SK-N-SH (cell line): ENCODE results near the gene SCAF11. TPM values are rescaled to one million over a fixed set of nuclear protein-coding genes. Genes with fewer than 3 reads are reported as not detected.

Experiments
- CTCF ChIA-PET: fragments of 300-600, 350-600 bp; formaldehyde crosslinking; extraction: SDS; loops from one replicate; lab custom pipeline; 2021; lab: Yijun Ruan, JAX
- POLR2A ChIA-PET: fragments of 350-600 bp; sonication (Branson Sonifier 250); formaldehyde crosslinking; extraction: SDS; loops from one replicate; lab custom pipeline; 2020; ENCODE audit warnings: antibody characterized with exemption, inconsistent platforms; lab: Yijun Ruan, JAX
- DNase-seq: peaks from one replicate; pipeline ENCODE4 v3.0.0; 2012
- H2AFZ ChIP-seq: fragments of 200-600 bp; sonication (generic); 2 replicates; pipeline ENCODE4 v1.8.1; 2016; ENCODE audit warnings: antibody characterized with exemption, mild to moderate bottlenecking, low read depth
- H3F3A ChIP-seq: fragments of 200-600 bp; sonication (generic); replicated peaks from 2 replicates; pipeline ENCODE3; 2016; ENCODE audit warnings: antibody characterized with exemption, mild to moderate bottlenecking; ENCODE audit not compliant: insufficient read depth
- H3K27ac ChIP-seq, 2 experiments: fragments of 200-500 bp in 1 of 2; fragments of 200-600 bp in 1 of 2; sonication (Bioruptor generic) in 1 of 2; sonication (generic), shearing (Covaris generic) in 1 of 2; 2 replicates each; pipeline versions ENCODE4 v1.5.1 to v1.6.1; 2014 to 2016; ENCODE audit warnings: low read depth in 2 of 2, inconsistent platforms in 1 of 2, low read length in 1 of 2, mild to moderate bottlenecking in 1 of 2, mixed read lengths in 1 of 2
- H3K27me3 ChIP-seq: fragments of 200-600 bp; sonication (generic), shearing (Covaris generic); 2 replicates; pipeline ENCODE4 v1.6.1; 2016; ENCODE audit warnings: mixed run types; ENCODE audit not compliant: insufficient read depth
- H3K36me3 ChIP-seq, 2 experiments: fragments of 200-500 bp in 1 of 2; fragments of 200-600 bp in 1 of 2; sonication (Bioruptor generic) in 1 of 2; sonication (generic) in 1 of 2; replicated peaks in 1 of 2; 2 replicates each; pipeline versions ENCODE3 to v1.5.1; 2014 to 2016; ENCODE audit warnings: low read length in 1 of 2, mild to moderate bottlenecking in 1 of 2; ENCODE audit not compliant: insufficient read depth in 2 of 2, control insufficient read depth in 1 of 2
- H3K4me1 ChIP-seq, 2 experiments: fragments of 200-500 bp in 1 of 2; fragments of 200-600 bp in 1 of 2; sonication (Bioruptor generic) in 1 of 2; sonication (generic), shearing (Covaris generic) in 1 of 2; 2 replicates each; pipeline versions ENCODE4 v1.5.1 to v1.6.1; 2014 to 2016; ENCODE audit warnings: low read depth in 1 of 2, low read length in 1 of 2, mixed run types in 1 of 2; ENCODE audit not compliant: insufficient read depth in 2 of 2, control insufficient read depth in 1 of 2
- H3K4me2 ChIP-seq: fragments of 200-600 bp; sonication (generic), shearing (Covaris generic); 2 replicates; pipeline ENCODE4 v1.6.1; 2017; ENCODE audit warnings: mixed run types
- H3K4me3 ChIP-seq, 2 experiments: fragments of 200-500 bp in 1 of 2; fragments of 200-600 bp in 1 of 2; sonication (Bioruptor generic) in 1 of 2; sonication (generic), shearing (Covaris generic) in 1 of 2; 2 replicates each; pipeline versions ENCODE4 v1.5.1 to v1.8.1; 2014 to 2016; ENCODE audit warnings: low read depth in 2 of 2, inconsistent platforms in 1 of 2, low read length in 1 of 2, mild to moderate bottlenecking in 1 of 2, mixed read lengths in 1 of 2, moderate library complexity in 1 of 2
- H3K79me2 ChIP-seq: fragments of 200-600 bp; sonication (generic); 2 replicates; pipeline ENCODE4 v1.8.1; 2017; ENCODE audit warnings: mild to moderate bottlenecking; ENCODE audit not compliant: insufficient read depth
- H3K9ac ChIP-seq: fragments of 200-600 bp; sonication (generic); 2 replicates; pipeline ENCODE4 v1.6.1; 2017; ENCODE audit warnings: mixed run types
- H3K9me2 ChIP-seq: fragments of 200-600 bp; sonication (generic); 2 replicates; pipeline ENCODE4 v1.6.1; 2017; ENCODE audit warnings: mixed run types
- H3K9me3 ChIP-seq: fragments of 200-600 bp; sonication (generic); 2 replicates; pipeline ENCODE4 v1.6.1; 2017; ENCODE audit warnings: mixed run types, mild to moderate bottlenecking, moderate library complexity
- H4K20me1 ChIP-seq: fragments of 200-600 bp; sonication (generic); 2 replicates; pipeline ENCODE4 v1.6.1; 2017; ENCODE audit warnings: mild to moderate bottlenecking, mixed run types; ENCODE audit not compliant: insufficient read depth
- CHD2 ChIP-seq: fragments of 150-350 bp; IDR thresholded peaks from 2 replicates; pipeline ENCODE4 v1.6.1; 2018; ENCODE audit warnings: low read length; ENCODE audit not compliant: partially characterized antibody
- CTCF ChIP-seq: fragments of 200-600 bp; sonication (generic); IDR thresholded peaks from 2 replicates; pipeline ENCODE4 v1.6.1; 2017; ENCODE audit warnings: antibody characterized with exemption, mild to moderate bottlenecking, moderate library complexity
- ELF1 ChIP-seq: IDR thresholded peaks from 2 replicates; pipeline ENCODE4 v1.4.0; 2012
- FOSL2 ChIP-seq: IDR thresholded peaks from 2 replicates; pipeline ENCODE4 v1.4.0; 2012; ENCODE audit warnings: low read depth, mild to moderate bottlenecking, moderate library complexity, borderline replicate concordance
- FOXJ3 ChIP-seq: sonication (generic); formaldehyde crosslinking; IDR thresholded peaks from 2 replicates; pipeline ENCODE4 v1.5.1; 2020; ENCODE audit warnings: mild to moderate bottlenecking, missing genetic modification reagents
- MEF2A ChIP-seq: IDR thresholded peaks from 2 replicates; pipeline ENCODE4 v1.4.0; 2012; ENCODE audit warnings: low read depth, borderline replicate concordance
- MXI1 ChIP-seq: IDR thresholded peaks from 2 replicates; pipeline ENCODE4 v1.6.1; 2012; ENCODE audit warnings: mild to moderate bottlenecking, low read depth, low read length, improper control_type of control experiment
- NFIC ChIP-seq: IDR thresholded peaks from 2 replicates; pipeline ENCODE4 v1.4.0; 2012; ENCODE audit warnings: borderline replicate concordance
- NRF1 ChIP-seq: IDR thresholded peaks from 2 replicates; pipeline ENCODE4 v1.6.1; 2012; ENCODE audit warnings: low read depth, mild to moderate bottlenecking, low read length
- POLR2AphosphoS5 ChIP-seq: IDR thresholded peaks from 2 replicates; pipeline ENCODE4 v1.6.1; 2012; ENCODE audit warnings: low read depth, low read length
- RXRA ChIP-seq: IDR thresholded peaks from 2 replicates; pipeline ENCODE4 v1.4.0; 2012; ENCODE audit warnings: low read depth, mild to moderate bottlenecking, borderline replicate concordance
- TCF12 ChIP-seq: IDR thresholded peaks from 2 replicates; pipeline ENCODE4 v1.4.0; 2012
- TEAD4 ChIP-seq: IDR thresholded peaks from 2 replicates; pipeline ENCODE4 v1.4.0; 2012; ENCODE audit warnings: mild to moderate bottlenecking, borderline replicate concordance; ENCODE audit not compliant: insufficient read depth
- YY1 ChIP-seq: IDR thresholded peaks from 2 replicates; pipeline ENCODE4 v1.4.0; 2012; ENCODE audit warnings: low read depth, mild to moderate bottlenecking
- WGBS: methylation state at CpG from one replicate; pipeline ENCODE4 v1.1.6; 2017; ENCODE audit warnings: low lambda C conversion rate; 5-methylcytosine and 5-hydroxymethylcytosine counted together
- polyA plus RNA-seq, 3 experiments: library from polyadenylated mRNA; depleted of rRNA; stranded (reverse); fragments of >200 nt; gene quantifications; 2 replicates each; pipeline ENCODE4 v1.2.3, GENCODE V29; 2012
- TF ChIP-seq, protein P1 (sequence below): IDR thresholded peaks from 2 replicates; pipeline ENCODE4 v1.6.1; 2012; ENCODE audit warnings: mild to moderate bottlenecking, low read depth, low read length, moderate library complexity
- TF ChIP-seq, protein P2 (sequence below): IDR thresholded peaks from 2 replicates; pipeline ENCODE4; 2012

The SCAF11 gene
- polyA plus RNA-seq, 1 of the 3 experiments (the other 2 are of a cell fraction), result 26.1 TPM

DNA sequence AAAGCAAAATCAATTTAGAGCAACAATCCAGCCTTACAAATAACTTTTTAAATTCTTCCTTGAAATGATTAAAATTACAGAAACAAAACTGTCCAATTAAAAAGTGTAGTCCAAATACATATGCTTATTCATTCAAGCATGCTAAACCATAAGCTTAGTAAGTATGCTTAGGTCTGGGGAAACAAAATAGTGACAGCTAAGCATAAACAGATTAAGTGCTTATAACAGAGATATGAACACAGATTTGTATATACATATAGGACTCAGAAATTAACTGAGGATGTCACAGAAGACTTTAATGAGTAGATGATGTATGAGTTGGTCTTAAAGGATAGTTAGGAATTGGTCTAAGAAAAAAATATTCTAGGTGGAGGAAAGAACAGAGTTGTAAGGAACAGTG lies 41.8 kb downstream of the SCAF11 start:
- peaks cover 71 to 73% of the 10 kb centered on the region in 2 experiments for H3K36me3 ChIP-seq

DNA sequence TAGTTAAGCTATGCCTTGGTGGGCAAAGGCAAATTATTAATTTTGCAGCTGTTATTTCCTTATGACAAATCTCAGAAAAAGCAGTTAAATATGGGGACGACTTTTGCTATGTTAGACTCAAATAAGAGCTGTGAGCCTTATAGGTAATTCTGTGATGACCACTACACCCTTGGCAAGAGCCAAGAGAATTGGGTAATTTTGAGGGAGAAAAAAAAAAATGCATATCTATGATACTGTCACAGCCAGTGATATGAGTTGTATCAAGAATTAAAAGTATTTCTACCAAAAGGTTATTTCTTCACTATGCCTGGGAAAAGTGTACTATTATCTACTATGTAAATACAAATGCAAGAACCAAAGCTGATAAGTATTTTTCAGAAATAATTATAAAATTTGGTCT lies 43.9 kb downstream of the SCAF11 start:
- Histone ChIP-seq H3K4me2 (no peak overlapping the region), H3F3A (peaks cover 6% of the 10 kb centered on the region), H3K79me2 (peaks cover 2% of the 10 kb centered on the region; the same call in 1 of the 2 replicates), H3K9ac (no peak overlapping the region), H2AFZ (no peak overlapping the region), H3K4me1 (peaks cover 0 to 3% of the 10 kb centered on the region in 2 experiments; a peak in 2 of 4 replicates), H3K4me3 (no peak overlapping the region), H3K9me3 (no peaks in the 10 kb centered on the region), H3K36me3 (peaks cover 67 to 72% of the 10 kb centered on the region in 2 experiments), H3K27me3 (no peaks in the 10 kb centered on the region), H3K27ac (no peak overlapping the region), H4K20me1 (no peaks in the 10 kb centered on the region), H3K9me2 (no peaks in the 10 kb centered on the region)
- TF ChIP-seq FOSL2, result no peak
- no peak for TF ChIP-seq CTCF
- no peak for TF ChIP-seq YY1
- TF ChIP-seq, protein P1, sequence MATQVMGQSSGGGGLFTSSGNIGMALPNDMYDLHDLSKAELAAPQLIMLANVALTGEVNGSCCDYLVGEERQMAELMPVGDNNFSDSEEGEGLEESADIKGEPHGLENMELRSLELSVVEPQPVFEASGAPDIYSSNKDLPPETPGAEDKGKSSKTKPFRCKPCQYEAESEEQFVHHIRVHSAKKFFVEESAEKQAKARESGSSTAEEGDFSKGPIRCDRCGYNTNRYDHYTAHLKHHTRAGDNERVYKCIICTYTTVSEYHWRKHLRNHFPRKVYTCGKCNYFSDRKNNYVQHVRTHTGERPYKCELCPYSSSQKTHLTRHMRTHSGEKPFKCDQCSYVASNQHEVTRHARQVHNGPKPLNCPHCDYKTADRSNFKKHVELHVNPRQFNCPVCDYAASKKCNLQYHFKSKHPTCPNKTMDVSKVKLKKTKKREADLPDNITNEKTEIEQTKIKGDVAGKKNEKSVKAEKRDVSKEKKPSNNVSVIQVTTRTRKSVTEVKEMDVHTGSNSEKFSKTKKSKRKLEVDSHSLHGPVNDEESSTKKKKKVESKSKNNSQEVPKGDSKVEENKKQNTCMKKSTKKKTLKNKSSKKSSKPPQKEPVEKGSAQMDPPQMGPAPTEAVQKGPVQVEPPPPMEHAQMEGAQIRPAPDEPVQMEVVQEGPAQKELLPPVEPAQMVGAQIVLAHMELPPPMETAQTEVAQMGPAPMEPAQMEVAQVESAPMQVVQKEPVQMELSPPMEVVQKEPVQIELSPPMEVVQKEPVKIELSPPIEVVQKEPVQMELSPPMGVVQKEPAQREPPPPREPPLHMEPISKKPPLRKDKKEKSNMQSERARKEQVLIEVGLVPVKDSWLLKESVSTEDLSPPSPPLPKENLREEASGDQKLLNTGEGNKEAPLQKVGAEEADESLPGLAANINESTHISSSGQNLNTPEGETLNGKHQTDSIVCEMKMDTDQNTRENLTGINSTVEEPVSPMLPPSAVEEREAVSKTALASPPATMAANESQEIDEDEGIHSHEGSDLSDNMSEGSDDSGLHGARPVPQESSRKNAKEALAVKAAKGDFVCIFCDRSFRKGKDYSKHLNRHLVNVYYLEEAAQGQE, result no peak
- TF ChIP-seq MEF2A, result no peak
- no peak for TF ChIP-seq CHD2
- TF ChIP-seq ELF1, result no peak
- WGBS, result 87% methylated on average over 1 of the region's 1 CpG
- CTCF ChIA-PET, result no interaction called here
- no peak for DNase-seq
- POLR2A ChIA-PET, result no interaction called here

More for the DNA sequence above, 41.8 kb downstream of the SCAF11 start:
- POLR2A ChIA-PET, result no interaction called here
- H3F3A ChIP-seq, result peaks cover 6% of the 10 kb centered on the region
- H3K4me2 ChIP-seq, result no peak overlapping the region
- H3K79me2 ChIP-seq, result 0 out of 2 replicates have a peak, but pooled peaks cover under 1% of the 10 kb centered on the region
- H3K9ac ChIP-seq, result no peak overlapping the region
- no peak for DNase-seq
- no peaks in the 10 kb centered on the region for H3K9me3 ChIP-seq
- H3K9me2 ChIP-seq, result no peaks in the 10 kb centered on the region
- TF ChIP-seq, protein P2, sequence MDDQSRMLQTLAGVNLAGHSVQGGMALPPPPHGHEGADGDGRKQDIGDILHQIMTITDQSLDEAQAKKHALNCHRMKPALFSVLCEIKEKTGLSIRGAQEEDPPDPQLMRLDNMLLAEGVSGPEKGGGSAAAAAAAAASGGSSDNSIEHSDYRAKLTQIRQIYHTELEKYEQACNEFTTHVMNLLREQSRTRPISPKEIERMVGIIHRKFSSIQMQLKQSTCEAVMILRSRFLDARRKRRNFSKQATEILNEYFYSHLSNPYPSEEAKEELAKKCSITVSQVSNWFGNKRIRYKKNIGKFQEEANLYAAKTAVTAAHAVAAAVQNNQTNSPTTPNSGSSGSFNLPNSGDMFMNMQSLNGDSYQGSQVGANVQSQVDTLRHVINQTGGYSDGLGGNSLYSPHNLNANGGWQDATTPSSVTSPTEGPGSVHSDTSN, result no peak
- TF ChIP-seq POLR2AphosphoS5 (no peak), FOSL2 (no peak), TEAD4 (no peak), NRF1 (no peak), YY1 (no peak), TCF12 (no peak), MXI1 (no peak), FOXJ3 (CRISPR knock-in tag) (no peak), RXRA (no peak), ELF1 (no peak), NFIC (no peak)
- no peak overlapping the region for H3K4me3 ChIP-seq
- CTCF ChIA-PET, result interaction anchor here (1.0 to 1.2 kb wide), 3 partner anchors 43 to 186 kb away, joined by 3 to 4 read pairs (median 4); no protein-coding TSS in a partner anchor
- H4K20me1 ChIP-seq, result no peaks in the 10 kb centered on the region
- no peak overlapping the region for H2AFZ ChIP-seq
- H3K4me1 ChIP-seq, result peaks cover 0 to 3% of the 10 kb centered on the region in 2 experiments; a peak in 2 of 4 replicates
- H3K27me3 ChIP-seq, result no peaks in the 10 kb centered on the region
- no peak overlapping the region for H3K27ac ChIP-seq
